OCI-LY1 (cell line): ENCODE results near the gene RAP1B.

ENCODE experiments used
- CTCF ChIP-seq: fragments of 200-600 bp; sonication (generic), shearing (Covaris generic); IDR thresholded peaks from 2 replicates; pipeline ENCODE4 v1.5.1; 2017; ENCODE audit warnings: mild to moderate bottlenecking, antibody characterized with exemption, low read length, moderate library complexity, mixed read lengths
- EZH2 ChIP-seq: fragments of 200-600 bp; sonication (generic), shearing (Covaris generic); IDR thresholded peaks from 2 replicates; pipeline ENCODE4 v1.8.0; 2017; ENCODE audit warnings: borderline replicate concordance, mixed run types, mild to moderate bottlenecking, antibody characterized with exemption, low read length, moderate library complexity, mixed read lengths

- no peak for TF ChIP-seq CTCF
- no peak for TF ChIP-seq EZH2
Measured at GRCh38 chr12:68613209-68613904, 2.7 kb downstream of the RAP1B start.
